HG03558 (cell line): Measurements from ENCODE around the gene TBC1D10A.

Experiments
- ATAC-seq: cut with Tn5 transposase; IDR thresholded peaks from one replicate; pipeline ENCODE4 v1.9.1; 2021; ENCODE audit warnings: moderate number of reproducible peaks; ENCODE audit not compliant: unreplicated experiment; ENCODE audit errors: extremely low read depth

TBC1D10A gene

DNA sequence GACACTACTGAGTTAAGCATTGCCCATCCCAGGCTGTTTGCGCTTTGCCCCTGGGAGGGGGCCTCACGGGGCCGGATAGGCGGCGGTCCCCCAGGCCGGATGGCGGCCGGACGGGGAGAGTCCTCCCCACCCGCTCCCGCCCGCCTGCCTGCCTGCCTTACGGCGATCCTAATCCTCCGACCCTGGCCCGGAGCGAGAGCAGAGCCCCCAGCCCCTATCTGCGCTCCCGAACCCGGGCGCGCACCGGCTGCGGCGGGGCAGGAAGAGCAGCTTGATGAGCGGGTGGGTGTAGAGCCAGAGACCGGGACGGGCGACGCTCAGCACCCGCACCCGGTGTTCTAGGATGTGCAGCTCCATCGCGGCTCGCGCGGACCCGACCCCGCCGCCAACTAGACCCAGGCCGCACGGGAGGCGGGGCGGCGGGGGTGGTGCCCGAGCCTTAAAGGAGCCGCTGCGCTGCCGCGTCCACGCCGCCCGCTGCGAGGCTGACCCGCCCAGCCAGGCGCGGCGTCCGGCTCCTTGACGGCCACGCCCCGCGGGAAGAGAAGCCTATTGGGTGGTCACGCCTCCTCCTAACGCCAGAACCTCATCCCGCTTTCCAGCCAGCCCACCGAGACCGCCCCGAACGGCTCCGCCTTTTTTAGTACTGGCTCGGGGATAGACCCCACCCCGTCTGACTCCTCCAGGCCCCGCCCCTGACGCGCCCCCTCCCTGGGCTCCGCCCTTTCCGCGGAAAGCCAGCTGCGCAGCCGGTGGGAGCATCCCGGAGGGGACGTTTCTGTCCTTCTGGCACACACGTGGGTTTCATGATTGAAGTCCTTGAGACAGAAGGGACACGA lies 37.4 kb downstream of the TBC1D10A start, which contains the start of gene CASTOR1:
Gene CASTOR1 (minus strand): TSS at position 365 of the 839 bp plus-strand sequence. CDS start 8 bp downstream, at position 357.
- ATAC-seq: no peak

DNA sequence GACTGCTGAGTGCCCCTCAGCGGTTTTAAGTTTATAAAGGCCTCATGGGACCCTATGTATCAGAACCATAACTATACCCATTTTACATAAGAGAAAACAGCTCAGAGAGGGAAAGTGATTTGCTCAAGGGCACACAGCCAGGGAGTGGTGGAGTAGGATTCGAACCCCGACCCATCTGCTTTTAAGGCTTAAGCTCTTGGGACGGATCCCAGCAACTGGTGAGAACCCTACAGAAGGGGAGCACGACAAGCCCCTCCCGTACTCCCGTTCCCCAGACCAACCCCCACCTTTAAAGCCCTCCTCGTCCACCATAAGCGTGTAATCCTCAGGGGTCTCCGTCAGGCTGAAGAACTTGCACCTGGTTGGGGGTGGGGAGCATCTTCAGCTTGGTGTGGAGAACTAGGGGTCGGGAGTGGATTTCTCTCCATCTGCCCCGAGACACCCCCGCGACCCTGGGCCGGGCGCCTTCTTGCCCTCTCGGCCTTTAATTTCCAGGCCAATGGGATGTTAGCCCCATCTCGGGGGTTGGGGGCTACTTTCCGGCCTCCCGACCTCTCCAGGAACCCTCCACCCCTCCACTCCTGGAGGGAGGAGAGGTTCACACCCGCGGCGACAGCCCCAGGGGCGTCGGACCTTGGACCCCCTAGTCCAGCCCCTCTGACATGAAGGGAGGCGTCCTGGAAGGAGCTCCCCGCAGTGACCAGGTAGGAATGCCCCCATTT lies 38.2 kb downstream of the TBC1D10A start:
- no peak for ATAC-seq

DNA sequence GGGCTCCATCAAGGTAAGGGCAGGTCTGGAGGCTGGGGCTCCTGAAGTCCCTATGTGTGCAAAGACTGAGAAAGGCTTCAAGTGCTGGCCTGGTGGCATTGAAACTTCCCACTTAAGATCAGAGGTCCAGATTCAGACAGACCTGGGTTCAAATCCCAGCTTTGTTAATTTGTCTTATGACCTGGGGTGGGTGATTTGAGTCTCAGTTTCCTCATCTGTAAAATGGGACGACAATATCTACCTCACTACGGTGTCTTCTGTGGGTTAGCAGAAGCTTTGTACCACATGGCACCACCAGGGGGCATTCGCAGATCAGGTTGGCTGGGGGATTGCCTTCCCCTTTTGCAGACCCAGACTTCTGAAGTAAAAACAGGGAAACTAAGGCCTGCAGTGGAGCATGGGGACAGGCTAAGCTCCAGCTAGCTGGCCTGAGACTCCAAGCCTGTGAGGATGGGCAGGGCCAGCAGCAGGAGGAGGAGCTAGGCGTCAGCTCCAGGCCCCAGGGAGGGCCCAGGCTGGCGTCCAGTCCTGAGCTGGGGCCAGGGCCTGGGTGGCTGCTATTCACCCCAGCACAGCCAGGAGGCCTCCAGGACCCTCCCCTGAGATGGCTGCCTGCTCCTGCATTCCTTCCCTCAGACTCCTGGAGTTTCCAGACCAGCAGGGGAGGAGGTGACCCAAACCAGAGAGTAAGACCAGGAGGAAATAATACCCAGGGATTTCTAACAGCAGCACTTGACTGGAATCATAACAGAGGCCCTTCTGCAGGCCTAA lies 38.9 kb downstream of the TBC1D10A start:
- no peak for ATAC-seq

DNA sequence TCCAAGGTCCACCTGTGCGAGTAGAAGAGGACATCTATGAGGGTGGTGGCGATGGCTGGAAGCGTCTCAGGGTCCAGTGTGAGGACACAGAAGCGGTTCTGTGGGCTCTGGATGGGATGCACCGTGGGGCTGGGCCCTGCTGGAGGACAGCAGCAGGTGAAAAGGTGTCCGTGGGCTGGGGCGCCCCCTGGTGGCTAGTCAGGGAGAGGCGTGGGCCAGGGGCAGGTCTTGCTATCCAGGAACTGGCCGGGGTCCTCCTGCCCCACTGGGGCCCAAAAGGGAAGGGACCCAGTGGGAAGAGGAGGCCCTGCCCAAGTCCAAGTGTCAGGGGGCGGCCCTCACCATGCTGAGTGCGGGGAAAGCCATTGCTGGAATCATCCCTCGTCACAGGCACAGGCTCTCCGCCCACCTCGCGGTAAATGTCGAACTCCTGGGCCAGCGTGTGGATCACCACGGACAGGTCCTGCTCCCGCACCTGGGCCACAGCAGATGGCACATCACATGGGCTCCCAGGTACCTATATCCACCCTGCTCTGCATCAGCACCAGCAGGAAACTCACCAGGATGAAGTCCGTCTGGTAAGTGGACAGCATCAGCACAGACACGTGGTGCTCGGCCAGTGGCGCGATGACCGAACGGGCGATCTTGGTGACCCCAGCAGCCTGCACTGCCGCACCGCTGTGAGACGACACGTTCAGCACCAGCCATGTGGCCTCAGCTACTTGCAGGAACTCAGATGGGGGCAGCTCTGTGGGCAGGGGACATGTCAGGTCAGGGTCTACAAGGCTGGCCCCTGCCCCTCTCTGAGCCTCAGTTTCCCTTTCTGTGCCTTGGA lies 39.7 kb downstream of the TBC1D10A start:
- no peak for ATAC-seq

DNA sequence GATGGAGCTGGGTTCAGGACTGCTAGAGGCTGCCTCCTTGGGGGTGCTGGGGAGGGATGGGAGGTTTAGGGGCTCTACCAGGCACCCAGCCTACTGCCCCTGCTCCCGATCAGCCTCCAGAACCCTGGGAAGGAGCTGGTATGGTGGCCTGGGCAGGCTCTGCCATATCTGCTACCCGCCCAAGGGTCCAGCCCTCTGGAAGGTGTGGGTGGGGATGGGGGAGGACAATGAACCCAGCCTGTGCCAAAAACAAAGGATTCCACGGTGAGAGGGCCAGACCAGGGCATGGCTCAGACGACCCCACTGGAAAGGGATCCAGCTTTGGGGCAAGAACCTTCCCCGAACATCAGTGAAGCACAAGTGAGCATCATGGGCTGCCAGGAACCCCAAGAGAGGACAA lies 40.4 kb downstream of the TBC1D10A start:
- no peak for ATAC-seq

DNA sequence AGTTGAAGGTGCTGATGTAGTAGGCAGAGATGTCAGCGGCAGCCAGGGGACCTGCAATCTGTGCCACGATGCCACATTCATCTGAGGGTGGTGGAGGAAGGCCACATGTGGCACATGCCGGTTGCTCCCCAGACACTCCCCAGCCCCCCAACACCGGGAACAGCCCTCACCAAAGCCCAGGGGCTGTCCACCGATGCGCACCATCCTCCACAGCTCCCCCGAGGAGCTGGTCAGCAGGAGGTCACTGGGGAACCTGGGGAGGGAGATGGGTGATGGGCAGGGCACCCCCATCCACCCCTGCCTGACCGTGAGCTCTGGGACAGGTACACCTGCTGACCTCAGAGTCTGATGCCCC lies 40.9 kb downstream of the TBC1D10A start:
- ATAC-seq: no peak

DNA sequence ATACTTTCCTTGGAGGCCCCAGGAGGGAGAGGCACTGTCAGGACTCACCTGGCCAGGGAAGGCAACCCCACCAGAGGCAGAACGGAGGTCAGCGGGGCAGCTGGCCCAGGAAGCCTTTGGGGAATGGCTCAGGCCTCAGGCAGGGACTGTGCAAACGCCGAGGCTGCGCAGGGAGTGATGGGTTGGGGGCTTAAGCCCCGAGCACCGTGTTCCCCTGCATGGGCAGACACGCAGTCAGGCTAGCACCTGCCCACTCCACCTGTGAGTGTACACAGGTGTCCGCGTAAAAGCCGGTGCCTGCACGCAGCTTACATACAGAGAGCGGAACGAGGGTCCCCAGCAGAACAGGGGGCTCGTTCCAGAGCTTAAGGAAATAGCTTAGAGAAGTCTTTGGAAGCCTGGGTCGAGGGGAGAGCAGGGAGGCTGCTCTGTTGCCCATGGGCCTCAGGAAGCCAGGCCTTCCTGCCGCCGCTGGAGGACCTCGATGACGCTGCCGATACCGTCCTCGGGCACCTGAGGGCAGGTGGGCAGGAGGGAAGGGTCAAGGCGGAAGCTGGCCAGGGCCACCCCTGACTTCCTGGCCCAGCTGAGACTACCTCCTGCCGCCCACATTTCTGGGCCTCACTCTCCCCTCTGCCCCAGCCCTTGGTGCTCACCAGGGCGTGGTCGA lies 41.4 kb downstream of the TBC1D10A start:
- ATAC-seq: no peak

DNA sequence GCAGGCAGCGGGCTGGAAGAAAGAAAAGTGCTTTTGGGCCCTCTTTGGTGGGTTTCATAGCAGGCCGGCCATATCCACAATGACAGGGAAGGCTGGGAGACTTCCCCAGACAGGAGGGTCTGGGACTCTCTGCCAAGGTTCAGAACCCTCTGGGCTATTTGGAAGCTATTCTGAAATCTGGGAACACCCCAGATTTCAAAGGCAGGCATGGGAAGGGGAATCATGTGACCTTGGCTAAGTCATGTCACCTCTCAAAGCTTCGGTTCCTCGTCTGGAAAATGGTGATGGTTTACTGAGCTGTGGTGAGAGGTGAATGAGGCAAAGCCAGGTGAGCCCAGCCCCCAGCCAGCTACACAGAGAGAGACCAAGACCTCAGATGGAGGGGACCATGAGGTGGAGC lies 42.1 kb downstream of the TBC1D10A start:
- no peak for ATAC-seq

DNA sequence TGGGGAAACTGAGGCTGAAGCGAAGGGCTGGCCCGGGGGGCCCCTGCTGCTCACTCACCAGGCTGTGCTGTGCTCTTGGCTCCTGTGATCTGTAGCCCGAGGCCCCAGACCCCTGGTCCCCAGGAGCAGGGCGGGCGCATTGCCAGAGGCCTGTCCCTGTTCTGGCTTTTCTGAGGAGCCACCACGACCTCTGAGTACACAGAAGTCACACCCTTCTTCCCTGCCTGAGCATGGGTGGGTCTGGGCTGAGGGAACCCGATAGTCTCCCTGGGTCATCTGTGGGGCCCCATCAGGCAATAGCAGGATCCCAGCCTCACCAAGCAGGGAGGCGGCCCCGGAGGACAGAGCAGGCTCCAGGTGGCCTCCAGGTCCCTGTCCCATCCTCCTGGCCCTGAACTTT lies 42.6 kb downstream of the TBC1D10A start:
- no peak for ATAC-seq

DNA sequence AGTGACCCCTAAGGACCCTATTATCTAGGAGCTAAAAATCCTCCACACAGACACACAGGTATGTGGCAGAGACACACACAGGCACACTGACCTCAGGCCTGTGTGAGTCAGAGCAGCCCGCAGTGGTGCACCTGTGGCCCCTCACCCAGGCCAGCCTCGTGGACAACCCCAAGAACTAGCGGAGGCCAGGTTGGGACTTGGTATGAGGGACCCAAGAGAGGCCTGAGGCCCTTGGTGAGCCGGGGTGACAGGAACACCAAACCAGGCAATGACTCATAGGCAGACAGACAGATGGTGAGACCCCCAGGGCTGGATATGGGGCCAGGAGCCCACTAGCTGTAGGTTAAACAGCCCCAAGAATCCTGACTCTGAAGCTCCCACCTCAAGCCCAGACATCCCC lies 43.4 kb downstream of the TBC1D10A start:
- no peak for ATAC-seq

DNA sequence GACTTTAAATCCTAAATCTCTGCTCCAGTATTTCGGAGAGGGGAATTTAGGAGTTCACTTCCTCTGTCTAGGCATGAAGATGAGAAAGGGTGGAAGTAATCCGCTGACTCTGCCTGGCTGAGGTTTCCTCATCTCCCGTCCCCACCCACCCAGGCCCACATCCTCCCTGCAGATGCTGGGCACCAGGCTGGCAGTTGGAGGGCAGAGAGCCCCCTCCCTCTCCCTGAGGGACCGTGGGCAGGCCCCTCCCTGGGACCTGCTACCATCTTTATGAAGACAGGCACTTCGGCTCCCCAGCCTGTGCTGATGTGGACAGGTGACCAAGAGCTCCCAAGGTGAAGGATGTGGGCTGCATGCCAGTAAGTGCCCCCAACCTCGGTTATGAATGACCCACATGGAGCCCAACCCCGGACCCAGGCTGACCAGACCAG lies 44.1 kb downstream of the TBC1D10A start:
- no peak for ATAC-seq

DNA sequence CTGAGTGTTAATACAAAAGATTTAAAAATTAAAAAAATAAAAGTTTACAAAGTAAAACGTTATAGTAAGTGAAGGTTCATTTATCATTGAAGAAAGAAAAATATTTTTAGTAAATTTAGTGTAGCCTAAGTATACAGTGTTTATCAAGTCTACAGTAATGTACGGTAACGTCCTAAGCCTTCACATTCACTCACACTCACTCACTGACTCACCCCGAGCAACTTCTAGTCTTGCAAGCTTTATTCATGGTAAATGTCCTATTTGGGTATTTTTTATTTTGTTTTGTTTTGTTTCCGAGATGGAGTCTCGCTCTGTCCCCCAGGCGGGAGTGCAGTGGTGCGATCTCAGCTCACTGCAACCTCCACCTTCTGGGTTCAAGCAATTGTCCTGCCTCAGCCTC lies 46.2 kb downstream of the TBC1D10A start:
- no peak for ATAC-seq

DNA sequence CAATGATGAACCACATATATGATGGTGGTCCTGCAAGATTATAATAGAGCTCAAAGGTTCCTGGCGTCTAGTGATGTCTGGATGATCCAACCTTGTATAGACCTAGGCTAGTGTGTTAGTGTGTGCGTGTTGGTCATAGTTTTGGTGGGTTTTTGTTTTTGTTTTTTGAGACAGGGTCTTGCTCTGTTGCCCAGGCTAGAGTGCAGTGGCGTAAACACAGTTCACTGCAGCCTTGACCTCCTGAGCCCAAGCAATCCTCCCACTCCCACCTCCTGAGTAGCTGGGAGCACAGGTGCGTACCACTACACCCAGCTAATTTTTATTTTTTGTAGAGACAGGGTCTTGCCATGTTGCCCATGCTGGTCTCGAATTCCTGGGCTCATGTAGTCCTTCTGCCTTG lies 46.8 kb downstream of the TBC1D10A start:
- ATAC-seq: no peak

DNA sequence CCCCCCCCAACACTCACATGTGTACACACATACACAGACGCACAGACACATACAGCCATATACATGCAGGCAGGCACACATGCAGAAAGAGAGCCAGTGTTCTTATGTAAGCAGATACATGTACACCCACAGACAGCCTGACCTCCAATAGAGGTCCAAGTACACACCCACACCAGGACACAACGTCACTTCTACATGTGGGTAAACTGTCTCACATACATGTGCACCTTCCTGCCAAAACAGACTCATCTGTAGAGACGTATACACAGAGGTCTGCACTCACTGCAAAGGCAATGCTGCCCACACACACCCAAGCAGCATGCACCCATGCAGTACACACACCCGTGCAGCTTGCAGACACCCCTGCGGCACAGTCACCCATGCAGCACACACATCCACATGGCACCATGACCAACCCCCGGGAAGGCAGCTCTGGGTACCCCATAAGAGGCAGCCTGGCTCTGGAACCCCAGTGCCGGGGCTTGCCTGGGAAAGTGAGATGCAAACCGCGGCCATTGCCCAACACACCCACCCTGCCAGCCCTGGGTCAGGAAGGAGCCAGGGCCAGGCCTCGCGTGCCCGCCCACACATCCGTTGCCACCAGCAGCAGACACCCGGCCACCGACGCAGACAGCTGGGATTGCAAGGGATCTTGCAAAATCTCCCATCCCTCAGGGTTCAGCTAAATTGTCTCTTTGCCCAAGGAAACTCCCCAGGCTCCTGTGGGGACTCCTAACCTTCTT lies 47.5 kb downstream of the TBC1D10A start:
- ATAC-seq: no peak

DNA sequence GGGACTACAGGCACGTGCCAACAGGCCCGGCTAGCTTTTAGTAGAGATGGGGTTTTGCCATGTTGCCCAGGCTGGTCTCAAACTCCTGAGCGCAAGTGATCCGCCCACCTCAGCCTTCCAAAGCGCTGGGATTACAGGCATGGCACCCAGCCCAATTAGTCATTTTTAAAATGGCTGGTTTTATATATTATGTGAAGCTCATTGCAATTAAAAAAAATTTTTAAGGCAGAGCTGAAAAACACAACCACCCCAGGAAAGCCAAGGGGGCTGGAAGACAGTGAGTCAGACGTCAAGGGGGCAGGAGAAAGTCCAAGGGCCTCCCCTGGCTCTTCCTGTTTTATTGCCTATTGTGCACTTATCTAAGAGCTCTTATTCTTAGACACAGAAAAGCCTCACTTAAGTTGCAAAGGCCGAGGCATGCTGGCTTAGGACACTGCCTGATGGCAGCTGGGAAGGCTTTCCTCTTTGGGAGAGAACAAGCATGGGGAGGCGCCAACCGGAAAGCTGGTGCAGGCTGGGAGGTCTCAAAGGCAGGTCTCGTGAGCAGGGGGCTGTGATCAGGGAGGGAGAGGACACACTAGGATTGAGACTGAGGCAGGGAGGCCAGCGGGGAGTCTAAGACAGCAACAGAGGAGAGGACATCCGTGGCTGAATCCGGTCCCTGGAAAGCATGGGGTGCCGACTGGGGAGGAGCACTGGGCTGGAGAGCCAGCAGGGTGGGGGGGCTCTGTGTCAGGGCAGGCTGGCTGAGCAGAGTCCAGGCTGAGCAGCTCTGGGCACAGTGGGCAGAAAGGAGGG lies 49.0 kb downstream of the TBC1D10A start:
- no peak for ATAC-seq

DNA sequence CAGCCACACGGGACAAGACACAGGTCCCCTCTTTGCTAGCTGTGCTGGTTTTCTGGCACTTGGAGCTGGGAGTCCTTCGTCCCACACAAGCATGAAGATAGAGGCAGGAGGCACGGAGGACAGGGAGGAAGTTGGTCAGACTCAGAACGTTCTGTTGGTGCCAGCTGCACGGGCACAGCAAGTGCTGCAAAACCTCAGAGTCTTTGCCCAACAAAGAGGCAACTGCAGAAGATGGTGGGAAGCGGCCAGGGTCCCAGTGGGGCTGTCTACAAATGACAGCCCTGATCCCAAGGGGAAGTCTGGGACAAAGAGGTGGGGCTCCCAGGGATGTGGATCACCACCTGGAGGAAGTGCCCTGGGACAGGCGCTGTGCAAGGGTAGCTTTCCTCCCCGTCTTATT lies 50.7 kb downstream of the TBC1D10A start:
- ATAC-seq: no peak

DNA sequence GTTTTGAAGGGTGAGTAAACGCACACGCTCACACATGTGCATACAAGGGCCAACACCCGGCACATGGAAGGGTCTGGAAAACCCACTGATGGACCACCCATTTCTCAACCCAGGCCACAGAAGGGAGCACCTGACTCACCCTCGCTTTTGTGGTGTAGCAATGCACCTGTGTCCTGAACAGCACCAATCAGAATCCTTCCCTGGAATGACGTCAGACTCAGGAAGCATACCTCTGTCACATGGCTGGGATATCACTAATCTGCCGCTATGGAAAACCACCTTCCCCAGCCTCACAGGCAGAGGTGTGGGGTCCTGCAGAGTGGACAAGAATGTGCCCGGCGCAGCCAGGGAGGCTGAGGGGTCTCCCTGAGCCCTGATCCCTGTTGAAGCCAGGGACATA lies 51.1 kb downstream of the TBC1D10A start:
- no peak for ATAC-seq

DNA sequence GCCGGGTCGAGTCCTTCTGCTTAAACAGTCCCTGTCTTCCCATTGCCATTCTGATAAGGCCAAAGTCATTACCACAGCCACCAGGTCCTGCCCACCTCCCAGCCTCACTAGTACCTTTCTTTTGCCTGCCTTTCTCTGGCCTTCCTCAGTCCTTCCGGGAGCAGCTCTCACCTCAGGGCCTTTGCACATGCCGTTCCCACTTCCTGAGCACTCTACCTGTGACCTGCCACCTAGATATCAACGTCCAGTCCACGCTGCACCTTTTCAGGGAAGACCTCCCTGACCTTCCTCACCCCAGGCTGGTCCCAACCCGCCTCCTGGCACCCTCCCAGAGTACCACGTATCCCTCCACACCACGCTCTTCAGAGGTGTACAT lies 52.3 kb downstream of the TBC1D10A start:
- no peak for ATAC-seq
